K562 (cell line): Measurements from ENCODE around the gene LEPROT. TPM values are rescaled to one million over a fixed set of nuclear protein-coding genes. Genes with fewer than 3 reads are reported as not detected.
"Not testable (repeated sequence)": the region's sequence is repeated elsewhere in the genome, so short reads cannot be mapped to it uniquely, and the experiment has no call there.

Source experiments
- ATAC-seq: fragments of 200-7000 bp; cut with Tn5 transposase; 3 replicates; pipeline ENCODE4 v1.9.1; 2020; ENCODE audit warnings: moderate library complexity
- BruUV-seq: library from RNA; stranded (reverse); fragments of 400-500 nt; replicated peaks from 2 replicates; lab custom pipeline; 2021; lab: Mats Ljungman, UMichigan
- CTCF ChIA-PET: fragments of 300-600 bp; formaldehyde crosslinking; extraction: SDS; loops from one replicate; lab custom pipeline; 2021; ENCODE audit warnings: low intra/inter-chr PET ratio; lab: Yijun Ruan, JAX
- POLR2A ChIA-PET: fragments of 300-600, 350-650 bp; sonication (Branson Sonifier 250); formaldehyde crosslinking; extraction: SDS; loops from one replicate; lab custom pipeline; 2021; ENCODE audit warnings: antibody characterized with exemption, inconsistent platforms; lab: Yijun Ruan, JAX
- DNase-seq, 4 experiments: peaks; one replicate each; pipeline versions ENCODE4 v3.0.0 to v3.0.0-alpha.2; 2011 to 2018; ENCODE audit warnings: low spot score in 3 of 4, mixed read lengths in 3 of 4; ENCODE audit errors: extremely low read depth in 1 of 4
- FAIRE-seq: peaks from 2 replicates; lab custom pipeline; 2011; peaks lifted over from hg19 to GRCh38; lab: Jason Lieb, UNC
- H2AFZ ChIP-seq: 2 replicates; pipeline ENCODE4 v1.6.0; 2011; ENCODE audit warnings: low read depth, low read length, control low read depth, inconsistent platforms
- H3K27ac ChIP-seq: fragments of 200-600 bp; 3 replicates; pipeline ENCODE4 v1.8.0; 2011; ENCODE audit warnings: low read depth, mild to moderate bottlenecking, control low read depth, inconsistent platforms, low read length, moderate library complexity, mixed read lengths; ENCODE audit errors: extremely low read depth
- H3K27me3 ChIP-seq, 2 experiments: fragments of 300-600 bp in 1 of 2; 2 replicates in 1 of 2; 3 replicates in 1 of 2; pipeline versions ENCODE4 v1.6.0 to v1.8.0; 2011; ENCODE audit warnings: inconsistent platforms in 2 of 2, low read length in 2 of 2, mild to moderate bottlenecking in 1 of 2, mixed read lengths in 1 of 2, moderate library complexity in 1 of 2; ENCODE audit not compliant: control insufficient read depth in 2 of 2, insufficient read depth in 2 of 2
- H3K36me3 ChIP-seq: fragments of 300-600 bp; 3 replicates; pipeline ENCODE4 v1.8.0; 2011; ENCODE audit warnings: mild to moderate bottlenecking, low read length, inconsistent platforms; ENCODE audit not compliant: control insufficient read depth, insufficient read depth
- H3K4me1 ChIP-seq, 2 experiments: fragments of 200-600 bp in 1 of 2; replicated peaks in 1 of 2; 2 replicates in 1 of 2; 3 replicates in 1 of 2; pipeline versions ENCODE4 v1.5.1 to v1.8.0; 2011; ENCODE audit warnings: inconsistent platforms in 2 of 2, low read length in 2 of 2, mild to moderate bottlenecking in 1 of 2, mixed read lengths in 1 of 2, moderate library complexity in 1 of 2; ENCODE audit not compliant: control insufficient read depth in 2 of 2, insufficient read depth in 2 of 2
- H3K4me2 ChIP-seq: 2 replicates; pipeline ENCODE4 v1.6.1; 2011; ENCODE audit warnings: low read length, control low read depth, inconsistent platforms, mixed read lengths; ENCODE audit not compliant: insufficient read depth
- H3K4me3 ChIP-seq: fragments of 200-600 bp; sonication (generic), shearing (Covaris generic); 2 replicates; pipeline ENCODE4 v1.5.1; 2016; ENCODE audit warnings: control low read depth, inconsistent platforms
- H3K79me2 ChIP-seq: fragments of 200-600 bp; 3 replicates; pipeline ENCODE4 v1.8.0; 2011; ENCODE audit warnings: low read length, inconsistent platforms; ENCODE audit not compliant: control insufficient read depth, insufficient read depth
- H3K9ac ChIP-seq, 2 experiments: 2 replicates each; pipeline versions ENCODE4 v1.6.0 to v1.6.1; 2011; ENCODE audit warnings: low read depth in 2 of 2, low read length in 2 of 2, control low read depth in 1 of 2, inconsistent platforms in 1 of 2, mild to moderate bottlenecking in 1 of 2, mixed read lengths in 1 of 2; ENCODE audit not compliant: insufficient read depth in 1 of 2
- H3K9me1 ChIP-seq: one replicate; pipeline ENCODE4 v1.6.0; 2011; ENCODE audit warnings: inconsistent platforms, mild to moderate bottlenecking, low read length, moderate library complexity; ENCODE audit not compliant: control insufficient read depth, insufficient read depth
- H3K9me3 ChIP-seq: replicated peaks from 2 replicates; pipeline ENCODE4 v1.5.1; 2011; ENCODE audit warnings: low read depth, low read length, inconsistent platforms; ENCODE audit not compliant: control insufficient read depth, insufficient read depth
- H4K20me1 ChIP-seq: replicated peaks from 2 replicates; pipeline ENCODE4 v1.6.1; 2011; ENCODE audit warnings: low read length, inconsistent platforms, mixed read lengths; ENCODE audit not compliant: control insufficient read depth, insufficient read depth
- ELF2 ChIP-seq: fragments of 250-450 bp; sonication (Bioruptor Pico); IDR thresholded peaks from 2 replicates; pipeline ENCODE4 v1.5.0; 2021; ENCODE audit warnings: mild to moderate bottlenecking
- ID3 ChIP-seq, 2 experiments: fragments of 250-450 bp in 1 of 2; fragments of 450-650 bp in 1 of 2; sonication (Bioruptor Pico) in 1 of 2; IDR thresholded peaks; 2 replicates each; pipeline versions ENCODE4 v1.6.1 to v1.8.0; 2016 to 2021; ENCODE audit warnings: mild to moderate bottlenecking in 2 of 2, moderate library complexity in 2 of 2, missing compliant biosample characterization in 1 of 2, missing genetic modification characterization in 1 of 2
- SPI1 ChIP-seq: IDR thresholded peaks from 2 replicates; pipeline ENCODE4 v1.6.1; 2011; ENCODE audit warnings: low read depth, low read length, control low read depth, borderline replicate concordance
- STAT6 ChIP-seq: sonication (generic); formaldehyde crosslinking; IDR thresholded peaks from 2 replicates; pipeline ENCODE4 v1.8.1; 2023; ENCODE audit warnings: mild to moderate bottlenecking, missing genetic modification reagents
- THRA ChIP-seq: fragments of 450-650 bp; IDR thresholded peaks from 2 replicates; pipeline ENCODE4 v1.6.1; 2017; ENCODE audit warnings: mild to moderate bottlenecking, moderate library complexity
- ZNF184 ChIP-seq: sonication (generic); formaldehyde crosslinking; IDR thresholded peaks from 2 replicates; pipeline ENCODE4 v1.5.0; 2020; ENCODE audit warnings: missing genetic modification reagents
- ZNF507 ChIP-seq: conservative IDR thresholded peaks from 2 replicates; pipeline ENCODE4 v1.6.1; 2017; ENCODE audit warnings: missing genetic modification characterization, missing compliant biosample characterization
- WGBS: fragments of 100-300 bp; shearing (Covaris generic); methylation state at CpG from one replicate; pipeline ENCODE4 v1.1.6; 2016; ENCODE audit warnings: low coverage, mixed read lengths; ENCODE audit not compliant: insufficient coverage; ENCODE audit errors: missing lambda C conversion rate; 5-methylcytosine and 5-hydroxymethylcytosine counted together
- in situ Hi-C: fragments of 300-500 bp; cut with MboI; formaldehyde crosslinking; loops from 4 replicates; pipeline ENCODE4 v1.15.0; 2018; ENCODE audit warnings: inconsistent platforms, mixed read lengths
- intact Hi-C: fragments of 100-400 bp; cut with micrococcal nuclease; formaldehyde crosslinking; loops from 2 replicates; pipeline ENCODE4 v1.14.2; 2022
- polyA plus RNA-seq, 8 experiments: library from polyadenylated mRNA; depleted of rRNA in 4 of 8; stranded (reverse) in 5 of 8; unstranded in 3 of 8; fragments of >200 nt; fragmentation: Nextera tagmentation in 2 of 8; fragmentation: Illumina TruSeq in 1 of 8; extraction: Ambion mirVana in 2 of 8; extraction: Trizol in 1 of 8; gene quantifications; 2 replicates each; pipeline versions ENCODE4 v1.2.1 to v1.2.3, GENCODE V29; 2011 to 2014; ENCODE audit warnings: inconsistent platforms in 1 of 8, missing spikeins in 1 of 8
- total RNA-seq, 7 experiments: library from RNA; depleted of rRNA in 6 of 7; stranded (reverse); fragments of >200 nt in 6 of 7; fragmentation: Illumina TruSeq in 2 of 7; extraction: Trizol in 2 of 7; gene quantifications; 2 replicates each; pipeline versions ENCODE4 v1.2.1 to v1.2.3, GENCODE V29; 2011 to 2021; ENCODE audit warnings: low replicate concordance in 1 of 7

The LEPROT gene
- total and polyA plus RNA-seq, 9 of the 15 experiments (the other 6 are each of a cell fraction or from before 2014, with no cell fraction given), result 28.1 to 97.5 (median 45.8) TPM

GRCh38 chr1:65459397-65459768 lies 38.9 kb downstream of the LEPROT start (continued):
- TF ChIP-seq STAT6 (CRISPR knock-in tag) (no peak), SPI1 (peak; percentile 82), ID3 (CRISPR knock-in tag; IDR thresholded peaks at IDR 0.05) (no peak), ID3 (tag; IDR thresholded peaks at IDR 0.05) (no peak), ZNF184 (CRISPR knock-in tag) (no peak), THRA (no peak), ELF2 (no peak)

- Histone ChIP-seq H3K36me3 (peaks cover 12% of the 10 kb centered on the region; the same call in 2 of the 3 replicates), H3K79me2 (peaks cover 19% of the 10 kb centered on the region), H3K4me1 (peaks cover 7 to 37% of the 10 kb centered on the region in 2 experiments)
- ATAC-seq, POLR2A ChIA-PET, CTCF ChIA-PET, H3K27ac ChIP-seq, BruUV-seq, H3K9me3 ChIP-seq, H2AFZ ChIP-seq, H3K9ac ChIP-seq, in situ Hi-C loops, H3K9me1 ChIP-seq, H3K4me3 ChIP-seq, intact Hi-C loops, DNase-seq, H4K20me1 ChIP-seq, H3K4me2 ChIP-seq, FAIRE-seq, H3K27me3 ChIP-seq: not testable (repeated sequence)
- WGBS, result 100% methylated on average over 1 of the region's 1 CpG
- TF ChIP-seq ZNF507 (tag), result peak; percentile 75
Measured at GRCh38 chr1:65465837-65466236, 45.4 kb downstream of the LEPROT start.
